GM12878 (cell line): Measurements from ENCODE around the gene MVB12B. TPM values are rescaled to one million over a fixed set of nuclear protein-coding genes. Genes with fewer than 3 reads are reported as not detected.

Experiments
- ATAC-seq: fragments of 200-7000 bp; cut with Tn5 transposase; 3 replicates; pipeline ENCODE4 v1.9.1; 2020; ENCODE audit warnings: mild to moderate bottlenecking, moderate library complexity
- BruUV-seq: library from RNA; stranded (reverse); fragments of 400-500 nt; replicated peaks from 2 replicates; lab custom pipeline; 2021; lab: Mats Ljungman, UMichigan
- CTCF ChIA-PET: fragments of 300-600 bp; sonication (Branson Sonifier 250); formaldehyde crosslinking; extraction: SDS; loops from one replicate; lab custom pipeline; 2021; ENCODE audit warnings: inconsistent platforms; lab: Yijun Ruan, JAX
- POLR2A ChIA-PET: fragments of 350-600 bp; formaldehyde crosslinking; extraction: SDS; loops from one replicate; lab custom pipeline; 2021; ENCODE audit warnings: inconsistent platforms; lab: Charles Lee
- RAD21 ChIA-PET: fragments of 300-600 bp; sonication (Branson Sonifier 250); formaldehyde crosslinking; loops from one replicate; lab custom pipeline; 2023; ENCODE audit warnings: antibody characterized with exemption; ENCODE audit not compliant: unreplicated experiment; lab: Charles Lee
- SMC1A ChIA-PET: fragments of 300-600 bp; sonication (Branson Sonifier 250); formaldehyde crosslinking; loops from one replicate; lab custom pipeline; 2023; ENCODE audit not compliant: unreplicated experiment, uncharacterized antibody; lab: Charles Lee
- DNase-seq: peaks from one replicate; pipeline ENCODE4 v3.0.0-alpha.2; 2011; ENCODE audit warnings: low read depth, low spot score
- FAIRE-seq: peaks from 3 replicates; lab custom pipeline; 2011; peaks lifted over from hg19 to GRCh38; lab: Jason Lieb, UNC
- H2AFZ ChIP-seq: 2 replicates; pipeline ENCODE4 v1.6.0; 2011; ENCODE audit warnings: low read depth, low read length, control low read depth; ENCODE audit not compliant: control insufficient read depth
- H3K27ac ChIP-seq: 2 replicates; pipeline ENCODE4 v1.5.1; 2011; ENCODE audit warnings: control low read depth; ENCODE audit not compliant: control insufficient read depth, insufficient read depth
- H3K27me3 ChIP-seq, 2 experiments: replicated peaks in 1 of 2; 2 replicates each; pipeline versions ENCODE4 v1.6.0 to v1.6.1; 2011; ENCODE audit warnings: low read length in 1 of 2; ENCODE audit not compliant: control insufficient read depth in 2 of 2, insufficient read depth in 2 of 2
- H3K36me3 ChIP-seq, 2 experiments: 2 replicates each; pipeline ENCODE4 v1.5.1; 2011; ENCODE audit warnings: low read length in 1 of 2; ENCODE audit not compliant: control insufficient read depth in 2 of 2, insufficient read depth in 2 of 2
- H3K4me1 ChIP-seq: 2 replicates; pipeline ENCODE4 v1.6.1; 2011; ENCODE audit warnings: mild to moderate bottlenecking, low read length, moderate library complexity, mixed read lengths; ENCODE audit not compliant: control insufficient read depth, insufficient read depth
- H3K4me2 ChIP-seq: 2 replicates; pipeline ENCODE4 v1.6.0; 2011; ENCODE audit warnings: control low read depth; ENCODE audit not compliant: control insufficient read depth, insufficient read depth
- H3K4me3 ChIP-seq: fragments of 200-600 bp; sonication (generic); 2 replicates; pipeline ENCODE4 v1.5.1; 2016
- H3K79me2 ChIP-seq: 2 replicates; pipeline ENCODE4 v1.6.0; 2011; ENCODE audit warnings: low read length; ENCODE audit not compliant: control insufficient read depth, insufficient read depth
- H3K9ac ChIP-seq: 2 replicates; pipeline ENCODE4 v1.8.0; 2011; ENCODE audit warnings: low read length, control low read depth, mixed read lengths; ENCODE audit not compliant: control insufficient read depth, insufficient read depth
- H3K9me3 ChIP-seq: replicated peaks from 3 replicates; pipeline ENCODE4 v1.5.1; 2011; ENCODE audit warnings: mild to moderate bottlenecking, low read length; ENCODE audit not compliant: control insufficient read depth, insufficient read depth
- H4K20me1 ChIP-seq: 2 replicates; pipeline ENCODE4 v1.6.0; 2011; ENCODE audit not compliant: control insufficient read depth, insufficient read depth
- BHLHE40 ChIP-seq, 2 experiments: fragments of 450-650 bp in 1 of 2; IDR thresholded peaks; 2 replicates each; pipeline ENCODE4 v1.6.1; 2011 to 2017; ENCODE audit warnings: low read depth in 2 of 2, borderline replicate concordance in 1 of 2, improper control_type of control experiment in 1 of 2, low read length in 1 of 2, mild to moderate bottlenecking in 1 of 2
- SPI1 ChIP-seq: IDR thresholded peaks from 2 replicates; pipeline ENCODE4 v1.6.1; 2011; ENCODE audit warnings: low read depth, mild to moderate bottlenecking, low read length, moderate library complexity, borderline replicate concordance; ENCODE audit not compliant: insufficient read depth
- ZBTB11 ChIP-seq: fragments of 450-650 bp; formaldehyde crosslinking; IDR thresholded peaks from 2 replicates; pipeline ENCODE4 v1.5.0; 2022; ENCODE audit warnings: mild to moderate bottlenecking, missing genetic modification characterization
- ZNF592 ChIP-seq: fragments of 450-650 bp; IDR thresholded peaks from 2 replicates; pipeline ENCODE4 v1.6.1; 2017; ENCODE audit warnings: mild to moderate bottlenecking, moderate library complexity
- WGBS: methylation state at CpG from one replicate; pipeline ENCODE4 v1.1.6; 2016; ENCODE audit warnings: low lambda C conversion rate; ENCODE audit not compliant: insufficient replicate concordance, insufficient coverage; ENCODE audit errors: missing lambda C conversion rate; 5-methylcytosine and 5-hydroxymethylcytosine counted together
- in situ Hi-C: fragments of 300-500 bp; cut with MboI; formaldehyde crosslinking; loops from 9 replicates; pipeline ENCODE4 v1.14.3; 2018; ENCODE audit warnings: mixed read lengths
- intact Hi-C: fragments of 100-400 bp; cut with micrococcal nuclease; formaldehyde crosslinking; loops from one replicate; pipeline ENCODE4 v1.14.2; 2022; ENCODE audit not compliant: unreplicated experiment
- polyA plus RNA-seq, 11 experiments: library from polyadenylated mRNA; depleted of rRNA in 4 of 11; unstranded in 6 of 11; stranded (reverse) in 5 of 11; fragments of >200 nt; fragmentation: Nextera tagmentation in 4 of 11; fragmentation: Illumina TruSeq in 1 of 11; extraction: Ambion mirVana in 4 of 11; extraction: Trizol in 1 of 11; gene quantifications; 1 replicate in 1 of 11; 2 replicates in 10 of 11; pipeline versions ENCODE4 v1.2.1 to v1.2.3, GENCODE V29; 2011 to 2016; ENCODE audit warnings: inconsistent platforms in 2 of 11, missing spikeins in 2 of 11, low read depth in 1 of 11
- total RNA-seq, 4 experiments: library from RNA; depleted of rRNA in 3 of 4; stranded (reverse); fragments of >200 nt in 3 of 4; fragmentation: Illumina TruSeq in 1 of 4; extraction: Trizol in 1 of 4; gene quantifications; 2 replicates each; pipeline versions ENCODE4 v1.2.1 to v1.2.3, GENCODE V29; 2013 to 2021

Gene MVB12B
- total and polyA plus RNA-seq, 10 of the 15 experiments (the other 5 are each of a cell fraction or from before 2014, with no cell fraction given) = 0.08 TPM; not detected in 9

- H3K4me1 ChIP-seq = no peaks in the 10 kb centered on the region
- H4K20me1 ChIP-seq = no peaks in the 10 kb centered on the region
- H3K79me2 ChIP-seq = no peaks in the 10 kb centered on the region
- H3K4me3 ChIP-seq = no peak overlapping the region
- RAD21 ChIA-PET = no interaction called here
- POLR2A ChIA-PET = no interaction called here
- DNase-seq (no peak), FAIRE-seq (no peak), ATAC-seq (no peak)
- no peak overlapping the region for H3K9ac ChIP-seq
- no peak overlapping the region for H2AFZ ChIP-seq
- H3K27me3 ChIP-seq = peaks cover 4 to 8% of the 10 kb centered on the region in 2 experiments
- intact Hi-C loops (no loop called here), in situ Hi-C loops (no loop called here)
- H3K27ac ChIP-seq = no peak overlapping the region
- H3K36me3 ChIP-seq = no peaks in the 10 kb centered on the region
- SMC1A ChIA-PET = no interaction called here
- TF ChIP-seq ZNF592 (no peak), BHLHE40 (IDR thresholded peaks at IDR 0.05; ENCODE audit: borderline replicate concordance in 1 of 2, low read depth in 2 of 2, low read length in 1 of 2) (no peak), ZBTB11 (CRISPR knock-in tag) (no peak), SPI1 (peak; percentile 87)
- 22% methylated on average over 5 of the region's 5 CpGs for whole genome bisulfite sequencing
- CTCF ChIA-PET = no interaction called here
- H3K9me3 ChIP-seq = no peaks in the 10 kb centered on the region
- H3K4me2 ChIP-seq = no peak overlapping the region
- no TSS peak for BruUV-seq
Measured at GRCh38 chr9:126347093-126347492, 20.5 kb downstream of the MVB12B start.
